Measurements from ENCODE around the gene RFFL. TPM values are rescaled to one million over a fixed set of nuclear protein-coding genes. Genes with fewer than 3 reads are reported as not detected.

RFFL gene
- total and polyA plus RNA-seq, 2 donors from 2014 or later: 15.7 to 29.0 TPM

DNA sequence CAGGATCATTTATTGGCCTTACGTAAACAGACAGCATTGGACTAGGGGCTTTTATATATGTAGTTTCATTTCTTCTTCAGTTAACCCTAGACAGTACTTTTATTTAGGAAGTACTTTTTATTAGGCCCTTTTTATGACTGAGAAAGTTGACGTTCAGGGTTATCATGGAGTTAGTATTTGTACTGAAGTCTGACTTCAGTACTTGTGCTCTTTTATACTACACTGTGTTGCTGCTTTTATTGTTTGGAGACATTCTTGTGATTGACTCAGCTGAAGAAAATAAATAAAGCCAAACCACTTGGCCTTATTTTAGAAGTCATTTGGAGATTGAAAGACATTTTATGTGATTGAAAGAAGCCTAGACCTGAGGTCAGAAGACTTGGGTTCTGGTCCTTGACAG, 76.3 kb downstream of the RFFL start:
- no peak overlapping the region for H3K9ac ChIP-seq (ENCODE audit: low read length in 3 of 3)
- FAIRE-seq (no peak), DNase-seq (no peak)
- H3K36me3 ChIP-seq (ENCODE audit: control insufficient read depth in 2 of 3, insufficient read depth in 3 of 3, low read length in 3 of 3): peaks cover 9 to 31% (median 20%) of the 10 kb centered on the region in 3 donors
- H3K27me3 ChIP-seq (ENCODE audit: control insufficient read depth, insufficient read depth, low read length): no peaks in the 10 kb centered on the region
- no peaks in the 10 kb centered on the region for H3K4me1 ChIP-seq (ENCODE audit: control insufficient read depth in 2 of 3, insufficient read depth in 2 of 3, low read depth in 1 of 3, low read length in 3 of 3)
- H3K27ac ChIP-seq (ENCODE audit: low read depth in 2 of 2, low read length in 2 of 2): no peak overlapping the region
- intact Hi-C loops (cut with DNase I): no loop called here
- TF ChIP-seq, protein P1, sequence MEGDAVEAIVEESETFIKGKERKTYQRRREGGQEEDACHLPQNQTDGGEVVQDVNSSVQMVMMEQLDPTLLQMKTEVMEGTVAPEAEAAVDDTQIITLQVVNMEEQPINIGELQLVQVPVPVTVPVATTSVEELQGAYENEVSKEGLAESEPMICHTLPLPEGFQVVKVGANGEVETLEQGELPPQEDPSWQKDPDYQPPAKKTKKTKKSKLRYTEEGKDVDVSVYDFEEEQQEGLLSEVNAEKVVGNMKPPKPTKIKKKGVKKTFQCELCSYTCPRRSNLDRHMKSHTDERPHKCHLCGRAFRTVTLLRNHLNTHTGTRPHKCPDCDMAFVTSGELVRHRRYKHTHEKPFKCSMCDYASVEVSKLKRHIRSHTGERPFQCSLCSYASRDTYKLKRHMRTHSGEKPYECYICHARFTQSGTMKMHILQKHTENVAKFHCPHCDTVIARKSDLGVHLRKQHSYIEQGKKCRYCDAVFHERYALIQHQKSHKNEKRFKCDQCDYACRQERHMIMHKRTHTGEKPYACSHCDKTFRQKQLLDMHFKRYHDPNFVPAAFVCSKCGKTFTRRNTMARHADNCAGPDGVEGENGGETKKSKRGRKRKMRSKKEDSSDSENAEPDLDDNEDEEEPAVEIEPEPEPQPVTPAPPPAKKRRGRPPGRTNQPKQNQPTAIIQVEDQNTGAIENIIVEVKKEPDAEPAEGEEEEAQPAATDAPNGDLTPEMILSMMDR (IDR thresholded peaks at IDR 0.05; ENCODE audit: borderline replicate concordance, extremely low read depth, insufficient read depth): no peak
- no peaks in the 10 kb centered on the region for H3K9me3 ChIP-seq (ENCODE audit: control insufficient read depth in 2 of 3, insufficient read depth in 1 of 3, low read length in 3 of 3)
- H3K4me3 ChIP-seq (ENCODE audit: low read length in 3 of 3): no peak overlapping the region

DNA sequence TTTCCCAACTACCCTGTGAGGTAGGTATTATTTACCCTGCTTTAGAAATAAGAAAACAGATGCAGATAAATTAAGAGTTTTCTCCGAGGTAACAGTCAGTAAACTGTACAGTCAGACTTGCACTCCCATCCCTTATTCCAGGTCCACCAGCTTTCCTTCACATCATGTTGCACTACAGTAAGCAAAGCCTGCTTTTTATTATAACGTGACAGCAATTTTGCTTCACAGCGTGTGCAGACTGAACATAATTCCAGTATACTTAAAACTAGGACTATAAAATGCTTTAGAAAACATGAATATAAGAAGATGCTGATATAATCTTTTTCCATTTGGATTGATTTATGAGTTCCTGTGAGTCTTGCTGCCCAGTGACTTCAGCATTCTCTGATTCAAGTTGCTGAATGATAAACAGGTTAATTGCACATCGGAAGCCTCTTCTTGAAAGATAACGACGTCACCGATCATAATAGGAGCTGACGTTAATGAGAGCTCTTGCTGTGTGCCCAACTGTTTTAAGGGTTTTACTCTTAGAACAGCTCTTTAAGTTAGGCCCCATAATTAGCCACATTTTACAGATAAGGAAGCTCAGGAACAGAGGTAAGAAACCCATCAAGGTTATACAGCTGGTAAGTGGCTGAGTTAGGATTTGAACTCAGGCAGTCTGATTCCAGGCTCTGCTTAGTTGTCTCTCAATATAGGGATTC, 81.8 kb downstream of the RFFL start:
- peaks cover 0 to 4% (median under 1%) of the 10 kb centered on the region in 3 donors for H3K36me3 ChIP-seq (ENCODE audit: control insufficient read depth in 2 of 3, insufficient read depth in 3 of 3, low read length in 3 of 3)
- H3K4me3 ChIP-seq (ENCODE audit: low read length in 3 of 3): peak overlapping the region; percentile 68 to 88 (median 83)
- H3K4me1 ChIP-seq (ENCODE audit: control insufficient read depth in 2 of 3, insufficient read depth in 2 of 3, low read depth in 1 of 3, low read length in 3 of 3): peaks cover 7 to 12% (median 8%) of the 10 kb centered on the region in 3 donors
- H3K27ac ChIP-seq (ENCODE audit: low read depth in 2 of 2, low read length in 2 of 2): peak overlapping the region in 1 of 2 donors; percentile 24
- DNase-seq (peak in 2 of 5 donors; percentile 44 to 49), FAIRE-seq (no peak)
- no peaks in the 10 kb centered on the region for H3K27me3 ChIP-seq (ENCODE audit: control insufficient read depth, insufficient read depth, low read length)
- H3K9ac ChIP-seq (ENCODE audit: low read length in 3 of 3): peak overlapping the region; percentile 83 to 90 (median 89)
- TF ChIP-seq, protein P1 (IDR thresholded peaks at IDR 0.05; ENCODE audit: borderline replicate concordance, extremely low read depth, insufficient read depth): no peak
- intact Hi-C loops (cut with DNase I): no loop called here
- H3K9me3 ChIP-seq (ENCODE audit: control insufficient read depth in 2 of 3, insufficient read depth in 1 of 3, low read length in 3 of 3): no peaks in the 10 kb centered on the region

DNA sequence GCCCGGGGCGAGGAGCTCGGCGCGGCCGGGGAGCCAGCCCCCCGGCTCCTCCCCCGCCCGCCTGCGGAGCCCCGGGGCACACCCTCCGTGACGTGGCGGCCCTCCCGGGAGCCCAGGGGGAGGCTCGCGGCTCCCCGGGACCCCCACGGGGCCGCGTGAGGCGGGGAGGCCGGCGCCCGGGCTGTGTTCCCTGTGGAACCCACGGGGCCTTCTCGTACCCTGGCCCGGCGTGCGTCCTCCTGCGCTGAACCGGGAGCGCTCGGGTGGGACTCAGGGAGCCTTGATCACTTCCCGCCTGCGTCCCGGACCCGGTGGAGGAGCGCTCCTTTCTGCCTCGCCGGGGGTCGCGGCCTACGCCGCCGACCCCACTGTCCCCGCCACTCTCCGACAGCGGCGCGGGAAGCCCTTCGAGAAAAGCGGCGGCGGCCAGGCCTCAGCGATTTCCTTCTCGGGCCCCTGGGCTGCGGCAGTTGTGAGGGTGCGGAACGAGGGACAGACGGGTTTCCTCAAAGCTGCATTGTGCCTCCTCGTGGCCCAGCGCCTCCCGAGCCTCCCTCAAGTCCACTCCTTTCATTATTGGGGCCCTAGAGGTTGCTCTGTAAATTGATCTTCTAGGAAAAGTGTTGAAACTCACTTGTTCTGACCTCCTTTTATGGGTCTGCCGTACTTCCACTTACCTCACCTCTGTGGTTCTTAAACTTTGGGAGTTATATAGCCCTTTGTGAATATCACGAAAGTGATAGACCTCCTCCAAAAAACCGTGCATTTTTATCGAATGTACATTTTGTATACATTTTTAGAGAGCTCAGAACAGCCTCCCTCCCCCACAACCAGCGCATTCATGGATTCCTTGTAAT, 82.6 kb downstream of the RFFL start:
- H3K36me3 ChIP-seq (ENCODE audit: control insufficient read depth in 2 of 3, insufficient read depth in 3 of 3, low read length in 3 of 3): peaks cover 0 to 4% (median 0%) of the 10 kb centered on the region in 3 donors
- H3K9ac ChIP-seq (ENCODE audit: low read length in 3 of 3): peak overlapping the region; percentile 83 to 90 (median 89)
- intact Hi-C loops (cut with DNase I): no loop called here
- H3K9me3 ChIP-seq (ENCODE audit: control insufficient read depth in 2 of 3, insufficient read depth in 1 of 3, low read length in 3 of 3): no peaks in the 10 kb centered on the region
- peaks cover 7 to 12% (median 8%) of the 10 kb centered on the region in 3 donors for H3K4me1 ChIP-seq (ENCODE audit: control insufficient read depth in 2 of 3, insufficient read depth in 2 of 3, low read depth in 1 of 3, low read length in 3 of 3)
- peak overlapping the region; percentile 92 to 95 for H3K27ac ChIP-seq (ENCODE audit: low read depth in 2 of 2, low read length in 2 of 2)
- FAIRE-seq (no peak), DNase-seq (peak; percentile 79 to 91 (median 90))
- H3K27me3 ChIP-seq (ENCODE audit: control insufficient read depth, insufficient read depth, low read length): no peaks in the 10 kb centered on the region
- peak overlapping the region; percentile 68 to 88 (median 83) for H3K4me3 ChIP-seq (ENCODE audit: low read length in 3 of 3)
- TF ChIP-seq, protein P1 (IDR thresholded peaks at IDR 0.05; ENCODE audit: borderline replicate concordance, extremely low read depth, insufficient read depth): peak; percentile 32
